ENCODE results near the gene XRCC3. TPM values are rescaled to one million over a fixed set of nuclear protein-coding genes. Genes with fewer than 3 reads are reported as not detected.

The XRCC3 gene
- total and polyA plus RNA-seq, 2 experiments from 2014 or later, result 20.4 to 72.9 TPM

GRCh38 chr14:103680491-103681231 is 34.6 kb downstream of the XRCC3 start:
- TF ChIP-seq REST (IDR thresholded peaks at IDR 0.05; ENCODE audit: unreplicated experiment) (no peak), STAT1 (IDR thresholded peaks at IDR 0.05; ENCODE audit: unreplicated experiment) (no peak), EZH2phosphoT487 (IDR thresholded peaks at IDR 0.05; ENCODE audit: unreplicated experiment) (no peak), CTCF (conservative IDR thresholded peaks at IDR 0.05; ENCODE audit: low read depth in 2 of 2) (no peak), ZNF331 (CRISPR knock-in tag; IDR thresholded peaks at IDR 0.05; ENCODE audit: low read depth) (no peak), POLR2AphosphoS5 (IDR thresholded peaks at IDR 0.05; ENCODE audit: low read depth) (no peak), ETS1 (IDR thresholded peaks at IDR 0.05) (no peak), ZNF114 (CRISPR knock-in tag; IDR thresholded peaks at IDR 0.05) (no peak), NANOG (IDR thresholded peaks at IDR 0.05; ENCODE audit: borderline replicate concordance) (no peak), ZNF462 (CRISPR knock-in tag; IDR thresholded peaks at IDR 0.05) (no peak), JUNB (IDR thresholded peaks at IDR 0.05; ENCODE audit: unreplicated experiment) (no peak), CREB1 (CRISPR knock-in tag; IDR thresholded peaks at IDR 0.05; ENCODE audit: low read depth) (no peak), EZH2 (IDR thresholded peaks at IDR 0.05; ENCODE audit: low read depth, unreplicated experiment) (no peak)
- ATAC-seq (no peak), DNase-seq (ENCODE audit: low spot score) (no peak)
- no peak overlapping the region for H3K4me2 ChIP-seq
- Mint-ChIP-seq H3K4me3 (no peak overlapping the region), H3K36me3 (ENCODE audit: low read depth) (peaks cover 65% of the 10 kb centered on the region), H3K27ac (no peak overlapping the region), H3K4me1 (no peaks in the 10 kb centered on the region), H3K27me3 (ENCODE audit: insufficient read depth, low read depth, poor library complexity) (peaks cover 13% of the 10 kb centered on the region), H3K9me3 (no peaks in the 10 kb centered on the region; the same call in 2 of the 3 replicates)
- peaks cover 59% of the 10 kb centered on the region for H3K36me3 ChIP-seq (ENCODE audit: insufficient read depth)
- H2AFZ ChIP-seq, result no peak overlapping the region
- H3K79me2 ChIP-seq (replicated peaks; ENCODE audit: insufficient read depth), result 0 out of 2 replicates have a peak, but pooled peaks cover 16% of the 10 kb centered on the region
- peaks cover 29% of the 10 kb centered on the region for H4K20me1 ChIP-seq (replicated peaks; ENCODE audit: insufficient read depth)
- H3K4me1 ChIP-seq (ENCODE audit: insufficient read depth), result no peaks in the 10 kb centered on the region
- H3K27me3 ChIP-seq (ENCODE audit: insufficient read depth), result no peaks in the 10 kb centered on the region
- no peaks in the 10 kb centered on the region for H3K9me2 ChIP-seq (ENCODE audit: insufficient read depth)
- peaks cover 13% of the 10 kb centered on the region; the same call in 1 of the 2 replicates for H3F3A ChIP-seq (replicated peaks; ENCODE audit: low read depth)
- H3K4me3 ChIP-seq, result no peak overlapping the region
- H3K27ac ChIP-seq (ENCODE audit: low read depth), result 0 out of 2 replicates have a peak overlapping the region, but pooled peaks have one; percentile 39

All from GM23338 (cell line).